DND-41 (cell line): ENCODE results near the gene HHIPL2.

Experiments used
- CTCF ChIP-seq: IDR thresholded peaks from 2 replicates; pipeline ENCODE4 v1.5.1; 2012; ENCODE audit warnings: borderline replicate concordance, low read length, moderate library complexity, mild to moderate bottlenecking; ENCODE audit not compliant: poor library complexity, severe bottlenecking; ENCODE audit errors: extremely low read depth
- EZH2 ChIP-seq: IDR thresholded peaks from 3 replicates; pipeline ENCODE4 v1.6.1; 2012; ENCODE audit warnings: borderline replicate concordance, low read depth, mild to moderate bottlenecking, moderate library complexity, low read length, inconsistent platforms; ENCODE audit not compliant: severe bottlenecking

GRCh38 chr1:222570837-222571236 is 22.9 kb upstream of the HHIPL2 start:
- no peak for TF ChIP-seq EZH2
- TF ChIP-seq CTCF: no peak
